H1 (cell line): ENCODE results near the gene ARHGAP35. TPM values are rescaled to one million over a fixed set of nuclear protein-coding genes. Genes with fewer than 3 reads are reported as not detected.

Experiments used
- CTCF ChIA-PET: fragments of 300-600 bp; sonication (Branson Sonifier 250); formaldehyde crosslinking; loops from one replicate; lab custom pipeline; 2021; ENCODE audit not compliant: partially characterized antibody; lab: Charles Lee
- POLR2A ChIA-PET: fragments of 300-600 bp; sonication (Branson Sonifier 250); formaldehyde crosslinking; loops from one replicate; lab custom pipeline; 2021; ENCODE audit warnings: inconsistent platforms; ENCODE audit not compliant: partially characterized antibody; lab: Charles Lee
- DNase-seq, 2 experiments: peaks; one replicate each; pipeline versions ENCODE4 v3.0.0 to v3.0.0-alpha.2; 2010 to 2022; ENCODE audit warnings: low spot score in 2 of 2, low read depth in 1 of 2, mixed read lengths in 1 of 2
- FAIRE-seq: peaks from 2 replicates; lab custom pipeline; 2011; peaks lifted over from hg19 to GRCh38; lab: Jason Lieb, UNC
- H2AFZ ChIP-seq: 2 replicates; pipeline ENCODE4 v1.8.1; 2012; ENCODE audit warnings: low read length, inconsistent platforms
- H2AK5ac ChIP-seq: 2 replicates; pipeline ENCODE4 v1.6.1; 2013; ENCODE audit warnings: low read depth, low read length
- H2BK120ac ChIP-seq: replicated peaks from 2 replicates; pipeline ENCODE3; 2013; ENCODE audit warnings: low read depth, low read length, inconsistent platforms
- H2BK12ac ChIP-seq: 2 replicates; pipeline ENCODE4 v1.6.1; 2013; ENCODE audit warnings: low read depth, low read length
- H2BK15ac ChIP-seq: 2 replicates; pipeline ENCODE4 v1.6.1; 2013; ENCODE audit warnings: low read length
- H2BK20ac ChIP-seq: 2 replicates; pipeline ENCODE4 v1.6.1; 2013; ENCODE audit warnings: low read length
- H2BK5ac ChIP-seq: 2 replicates; pipeline ENCODE4 v1.6.1; 2013; ENCODE audit warnings: low read depth, low read length
- H3K14ac ChIP-seq: 2 replicates; pipeline ENCODE4 v1.6.1; 2013; ENCODE audit warnings: inconsistent platforms; ENCODE audit not compliant: insufficient read length
- H3K18ac ChIP-seq: 2 replicates; pipeline ENCODE4 v1.6.1; 2013; ENCODE audit warnings: low read length; ENCODE audit errors: extremely low read depth
- H3K23ac ChIP-seq: 2 replicates; pipeline ENCODE4 v1.6.1; 2013; ENCODE audit warnings: inconsistent platforms; ENCODE audit not compliant: insufficient read length
- H3K23me2 ChIP-seq: 2 replicates; pipeline ENCODE4 v1.6.1; 2013; ENCODE audit warnings: low read depth, low read length
- H3K27ac ChIP-seq: 2 replicates; pipeline ENCODE4 v1.6.1; 2011; ENCODE audit warnings: low read depth, low read length, inconsistent platforms
- H3K27me3 ChIP-seq, 4 experiments: replicated peaks in 1 of 4; 1 replicate in 1 of 4; 2 replicates in 3 of 4; pipeline versions ENCODE4 v1.6.1 to v1.8.1; 2011 to 2013; ENCODE audit warnings: low read length in 3 of 4, mild to moderate bottlenecking in 3 of 4, inconsistent platforms in 2 of 4, mixed read lengths in 2 of 4, moderate library complexity in 1 of 4; ENCODE audit not compliant: control insufficient read depth in 3 of 4, insufficient read depth in 3 of 4; ENCODE audit errors: extremely low read depth in 1 of 4
- H3K36me3 ChIP-seq, 4 experiments: 2 replicates each; pipeline versions ENCODE4 v1.6.1 to v1.8.1; 2011 to 2013; ENCODE audit warnings: mild to moderate bottlenecking in 4 of 4, low read length in 3 of 4, moderate library complexity in 2 of 4, control low read depth in 1 of 4, inconsistent platforms in 1 of 4; ENCODE audit not compliant: insufficient read depth in 4 of 4, control insufficient read depth in 2 of 4
- H3K4ac ChIP-seq: replicated peaks from 2 replicates; pipeline ENCODE3; 2013; ENCODE audit warnings: low read length, low read depth, mixed read lengths, inconsistent platforms; ENCODE audit not compliant: insufficient read length
- H3K4me1 ChIP-seq, 4 experiments: replicated peaks in 1 of 4; 1 replicate in 1 of 4; 2 replicates in 3 of 4; pipeline versions ENCODE4 v1.6.1 to v1.8.1; 2011 to 2013; ENCODE audit warnings: low read length in 3 of 4, inconsistent platforms in 2 of 4, mixed read lengths in 1 of 4; ENCODE audit not compliant: insufficient read depth in 4 of 4, control insufficient read depth in 3 of 4
- H3K4me2 ChIP-seq, 2 experiments: 2 replicates each; pipeline versions ENCODE4 v1.6.1 to v1.8.1; 2011 to 2013; ENCODE audit warnings: low read depth in 2 of 2, low read length in 2 of 2, control low read depth in 1 of 2, inconsistent platforms in 1 of 2, mild to moderate bottlenecking in 1 of 2; ENCODE audit not compliant: insufficient read depth in 1 of 2
- H3K4me3 ChIP-seq, 4 experiments: fragments of 200-600, 300-600 bp in 1 of 4; sonication (generic), shearing (Covaris generic), sonication (Bioruptor Twin) in 1 of 4; 2 replicates each; pipeline versions ENCODE4 v1.5.1 to v1.8.1; 2011 to 2016; ENCODE audit warnings: low read length in 4 of 4, low read depth in 3 of 4, control low read depth in 2 of 4, inconsistent platforms in 2 of 4, mild to moderate bottlenecking in 2 of 4, mixed read lengths in 1 of 4, moderate library complexity in 1 of 4; ENCODE audit not compliant: insufficient read depth in 2 of 4; ENCODE audit errors: extremely low read depth in 1 of 4
- H3K56ac ChIP-seq: replicated peaks from 2 replicates; pipeline ENCODE3; 2013; ENCODE audit warnings: low read depth, mild to moderate bottlenecking, mixed read lengths, low read length, inconsistent platforms; ENCODE audit not compliant: insufficient read length
- H3K79me1 ChIP-seq: 2 replicates; pipeline ENCODE4 v1.6.1; 2013; ENCODE audit warnings: low read depth, low read length, control low read depth
- H3K79me2 ChIP-seq, 2 experiments: 2 replicates each; pipeline versions ENCODE4 v1.6.1 to v1.8.1; 2012 to 2013; ENCODE audit warnings: low read length in 2 of 2, mild to moderate bottlenecking in 2 of 2, inconsistent platforms in 1 of 2; ENCODE audit not compliant: insufficient read depth in 2 of 2, control insufficient read depth in 1 of 2
- H3K9ac ChIP-seq, 4 experiments: replicated peaks in 1 of 4; 1 replicate in 1 of 4; 2 replicates in 3 of 4; pipeline versions ENCODE4 v1.6.1 to v1.8.1; 2011 to 2013; ENCODE audit warnings: low read depth in 3 of 4, low read length in 3 of 4, control low read depth in 2 of 4, mild to moderate bottlenecking in 2 of 4, moderate library complexity in 2 of 4, inconsistent platforms in 1 of 4; ENCODE audit errors: extremely low read depth in 1 of 4
- H3K9me3 ChIP-seq, 2 experiments: 2 replicates each; pipeline versions ENCODE4 v1.6.1 to v1.8.1; 2012 to 2013; ENCODE audit warnings: mild to moderate bottlenecking in 2 of 2, moderate library complexity in 2 of 2, control low read depth in 1 of 2, inconsistent platforms in 1 of 2, low read depth in 1 of 2, low read length in 1 of 2, mixed read lengths in 1 of 2; ENCODE audit not compliant: insufficient read depth in 2 of 2
- H4K20me1 ChIP-seq, 2 experiments: replicated peaks in 1 of 2; 2 replicates each; pipeline versions ENCODE3 to v1.8.1; 2011 to 2013; ENCODE audit warnings: inconsistent platforms in 2 of 2, low read length in 2 of 2, mild to moderate bottlenecking in 1 of 2; ENCODE audit not compliant: insufficient read depth in 2 of 2, control insufficient read depth in 1 of 2
- H4K5ac ChIP-seq: 2 replicates; pipeline ENCODE4 v1.6.1; 2013; ENCODE audit warnings: low read length, low read depth, mixed read lengths, inconsistent platforms; ENCODE audit not compliant: insufficient read length
- H4K8ac ChIP-seq: 2 replicates; pipeline ENCODE4 v1.8.0; 2013; ENCODE audit warnings: mild to moderate bottlenecking, moderate library complexity, low read length, inconsistent platforms; ENCODE audit not compliant: insufficient read depth; ENCODE audit errors: extremely low read depth
- H4K91ac ChIP-seq: replicated peaks from 2 replicates; pipeline ENCODE3; 2013; ENCODE audit warnings: low read length, mixed read lengths, inconsistent platforms; ENCODE audit not compliant: insufficient read length
- POLR2A ChIP-seq, 2 experiments: IDR thresholded peaks; 1 replicate in 1 of 2; 2 replicates in 1 of 2; pipeline ENCODE4 v1.6.1; 2011; ENCODE audit warnings: low read depth in 2 of 2, low read length in 2 of 2, mild to moderate bottlenecking in 2 of 2; ENCODE audit errors: control extremely low read depth in 1 of 2
- WGBS, 2 experiments: shearing (Covaris generic) in 1 of 2; methylation state at CpG; one replicate each; pipeline versions ENCODE4 v1.1.6 to v1.1.7; 2013 to 2015; ENCODE audit warnings: low lambda C conversion rate in 2 of 2, mixed read lengths in 2 of 2, inconsistent platforms in 1 of 2, low coverage in 1 of 2, missing lambda C conversion rate in 1 of 2; ENCODE audit not compliant: insufficient replicate concordance in 2 of 2, insufficient coverage in 1 of 2, insufficient read length in 1 of 2; ENCODE audit errors: extremely low coverage in 1 of 2, missing lambda C conversion rate in 1 of 2; 5-methylcytosine and 5-hydroxymethylcytosine counted together
- polyA plus RNA-seq, 7 experiments: library from polyadenylated mRNA; depleted of rRNA in 3 of 7; stranded (reverse) in 5 of 7; unstranded in 2 of 7; fragments of >200 nt in 5 of 7; fragments of 200-250 nt in 2 of 7; gene quantifications; 1 replicate in 5 of 7; 2 replicates in 1 of 7; 4 replicates in 1 of 7; pipeline versions ENCODE4 v1.2.1 to v1.2.3, GENCODE V29; 2011 to 2013; ENCODE audit warnings: missing spikeins in 2 of 7, mixed read lengths in 2 of 7
- total RNA-seq: library from RNA; stranded (reverse); fragmentation: NEBNext Ultra II Directional; extraction: Animal tissue kit (Norgen Biotek cat#: 25700); gene quantifications from 2 replicates; pipeline ENCODE4 v1.2.1, GENCODE V29; 2021

ARHGAP35 gene
- total and polyA plus RNA-seq, 2 of the 8 experiments (the other 6 are each of a cell fraction or from before 2014, with no cell fraction given) = 29.7 to 64.5 TPM

DNA sequence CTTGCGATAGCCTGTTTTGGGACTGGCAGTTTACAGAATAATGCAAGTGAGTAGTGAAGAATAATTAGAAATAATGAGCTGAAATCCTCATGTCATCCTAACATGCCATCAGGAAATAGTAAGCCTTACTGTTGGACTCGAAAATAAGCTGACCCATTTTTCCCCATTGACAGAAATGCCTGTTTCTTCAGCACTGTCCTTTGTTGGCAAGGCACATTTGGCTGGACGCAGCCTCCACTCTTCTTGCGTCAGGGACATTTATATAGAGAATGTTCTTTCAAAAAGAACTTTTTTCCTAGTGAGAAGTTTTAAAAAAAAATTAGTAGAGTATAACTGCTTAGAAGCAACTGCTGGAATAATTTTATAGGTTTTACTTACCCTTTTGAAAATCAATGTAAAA lies 47.1 kb downstream of the ARHGAP35 start:
- H2BK15ac ChIP-seq = no peak overlapping the region
- no peak overlapping the region for H2BK20ac ChIP-seq
- H3K79me1 ChIP-seq = peaks cover 7% of the 10 kb centered on the region
- no peak overlapping the region for H3K23ac ChIP-seq
- no peaks in the 10 kb centered on the region for H3K36me3 ChIP-seq
- H4K91ac ChIP-seq = no peak overlapping the region
- H3K4me3 ChIP-seq = no peak overlapping the region
- H3K27me3 ChIP-seq = no peaks in the 10 kb centered on the region
- 89% methylated on average over 4 of the region's 4 CpGs; no CpG with 5 or more reads in 1 of the 2 experiments for WGBS, 2 experiments
- no peak for DNase-seq
- ChIA-PET POLR2A (interaction anchor here (1.0 to 1.2 kb wide), 2 partner anchors 24 to 46 kb away, joined by 3 read pairs; no protein-coding TSS in a partner anchor), CTCF (interaction anchor here (0.9 to 4.2 kb wide), 6 partner anchors 12 to 84 kb away, joined by 3 to 22 read pairs (median 4); no protein-coding TSS in a partner anchor)
- peaks cover 0 to 10% (median 3%) of the 10 kb centered on the region in 4 experiments; a peak in 2 of 7 replicates for H3K4me1 ChIP-seq
- H3K14ac ChIP-seq = no peak overlapping the region
- H3K79me2 ChIP-seq = peaks cover 0 to 69% of the 10 kb centered on the region in 2 experiments; a peak in 3 of 4 replicates
- no peaks in the 10 kb centered on the region for H3K9me3 ChIP-seq
- no peak overlapping the region for H2BK120ac ChIP-seq
- no peak overlapping the region for H3K4ac ChIP-seq
- no peak overlapping the region for H4K8ac ChIP-seq
- H4K20me1 ChIP-seq = peaks cover 7 to 11% of the 10 kb centered on the region in 2 experiments
- no peak overlapping the region for H2BK5ac ChIP-seq
- no peak overlapping the region for H3K18ac ChIP-seq
- H2AK5ac ChIP-seq = no peak overlapping the region
- H3K56ac ChIP-seq = no peak overlapping the region
- FAIRE-seq = no peak
- H2AFZ ChIP-seq = no peak overlapping the region
- H3K23me2 ChIP-seq = no peaks in the 10 kb centered on the region
- H3K9ac ChIP-seq = no peak overlapping the region
- H3K27ac ChIP-seq = no peak overlapping the region
- H4K5ac ChIP-seq = no peak overlapping the region
- H2BK12ac ChIP-seq = no peak overlapping the region
- H3K4me2 ChIP-seq = no peak overlapping the region
- TF ChIP-seq POLR2A (IDR thresholded peaks at IDR 0.05; ENCODE audit: control extremely low read depth in 1 of 2, low read depth in 2 of 2, low read length in 2 of 2) = no peak
